ENCODE data around the gene HES1.

HES1 gene

GRCh38 chr3:194180570-194180969 is 44.6 kb downstream of the HES1 start:
- Histone ChIP-seq H3K4me1 (ENCODE audit: control insufficient read depth, low read depth, low read length) (peaks cover 21% of the 10 kb centered on the region), H3K27me3 (ENCODE audit: control insufficient read depth, insufficient read depth, low read length) (no peaks in the 10 kb centered on the region), H3K27ac (ENCODE audit: low read length) (no peak overlapping the region), H3K36me3 (ENCODE audit: control insufficient read depth, low read depth, low read length) (no peaks in the 10 kb centered on the region), H3K4me3 (ENCODE audit: low read length) (no peak overlapping the region), H3K9ac (ENCODE audit: low read length) (no peak overlapping the region), H3K9me3 (ENCODE audit: control insufficient read depth, low read depth, low read length) (no peaks in the 10 kb centered on the region)

DNA sequence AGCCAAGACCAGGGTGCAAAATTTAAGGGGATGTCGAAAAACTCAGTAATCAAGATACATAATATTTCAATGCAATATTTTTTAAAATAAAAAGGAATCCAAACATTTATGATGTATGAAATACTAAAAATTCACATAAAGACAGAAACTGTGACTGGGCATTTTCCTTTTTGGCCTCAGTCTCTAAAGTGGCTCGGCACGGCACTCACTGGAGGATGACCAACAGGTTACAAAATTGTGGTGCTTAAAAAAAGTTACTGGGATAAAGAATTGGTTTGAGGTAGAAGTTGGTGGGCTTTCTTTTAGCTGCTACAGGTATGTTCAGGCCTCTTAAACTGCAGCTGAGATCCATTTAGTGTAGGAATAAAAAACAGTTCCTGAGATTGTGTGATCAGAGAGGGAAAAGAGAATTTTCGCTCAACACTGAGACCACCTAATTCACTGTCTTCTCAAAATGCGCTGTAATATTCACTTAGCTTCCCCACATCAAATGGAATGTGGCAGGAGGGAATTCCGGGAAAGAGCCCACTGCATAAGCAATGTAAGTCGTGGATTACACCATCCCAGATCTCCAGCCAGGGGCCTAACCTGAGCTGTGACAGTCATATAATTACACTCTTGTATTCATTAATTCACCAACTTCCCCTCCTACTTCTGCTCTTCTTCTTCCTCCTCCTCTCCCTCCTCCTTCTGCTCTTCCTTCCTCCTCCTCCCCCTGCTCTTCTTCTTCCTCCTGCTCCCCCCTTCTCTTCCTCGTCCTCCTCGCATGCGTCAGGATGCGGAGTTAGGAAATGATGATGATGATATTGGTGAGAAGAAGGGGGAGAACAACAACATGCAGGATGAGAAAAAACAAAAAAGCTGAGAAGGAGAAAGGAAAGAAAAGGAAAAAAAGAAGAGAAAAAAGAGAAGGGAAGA is 45.9 kb downstream of the HES1 start:
- H3K36me3 ChIP-seq (ENCODE audit: control insufficient read depth, low read depth, low read length), result no peaks in the 10 kb centered on the region
- no peak overlapping the region for H3K4me3 ChIP-seq (ENCODE audit: low read length)
- no peaks in the 10 kb centered on the region for H3K9me3 ChIP-seq (ENCODE audit: control insufficient read depth, low read depth, low read length)
- no peak overlapping the region for H3K9ac ChIP-seq (ENCODE audit: low read length)
- H3K4me1 ChIP-seq (ENCODE audit: control insufficient read depth, low read depth, low read length), result peaks cover 14% of the 10 kb centered on the region
- no peaks in the 10 kb centered on the region for H3K27me3 ChIP-seq (ENCODE audit: control insufficient read depth, insufficient read depth, low read length)
- no peak overlapping the region for H3K27ac ChIP-seq (ENCODE audit: low read length)

DNA sequence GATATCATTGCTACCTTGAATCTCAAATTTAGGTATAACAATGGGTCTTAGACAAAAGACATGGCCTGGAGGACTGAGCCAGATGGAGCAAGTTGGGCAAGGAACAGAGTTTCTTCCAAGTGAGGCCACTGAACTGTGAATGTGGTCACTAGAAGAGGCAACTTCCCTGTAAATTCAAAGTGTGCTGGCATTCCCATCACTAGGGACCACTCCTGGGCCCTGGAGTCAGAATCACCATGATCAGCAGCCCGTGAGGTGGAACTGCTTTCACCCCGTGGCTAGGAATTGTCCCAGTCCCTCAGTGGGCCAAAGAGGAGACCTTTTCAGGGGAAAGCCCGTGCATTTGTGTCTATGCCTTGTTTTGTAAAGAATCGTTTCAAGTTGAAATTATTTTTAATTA is 47.3 kb downstream of the HES1 start:
- no peak overlapping the region for H3K4me3 ChIP-seq (ENCODE audit: low read length)
- no peaks in the 10 kb centered on the region for H3K27me3 ChIP-seq (ENCODE audit: control insufficient read depth, insufficient read depth, low read length)
- H3K27ac ChIP-seq (ENCODE audit: low read length), result no peak overlapping the region
- no peaks in the 10 kb centered on the region for H3K36me3 ChIP-seq (ENCODE audit: control insufficient read depth, low read depth, low read length)
- no peaks in the 10 kb centered on the region for H3K9me3 ChIP-seq (ENCODE audit: control insufficient read depth, low read depth, low read length)
- H3K9ac ChIP-seq (ENCODE audit: low read length), result no peak overlapping the region
- H3K4me1 ChIP-seq (ENCODE audit: control insufficient read depth, low read depth, low read length), result peaks cover 10% of the 10 kb centered on the region

- no peak overlapping the region for H3K9ac ChIP-seq (ENCODE audit: low read length)
- no peak overlapping the region for H3K27ac ChIP-seq (ENCODE audit: low read length)
- peaks cover 10% of the 10 kb centered on the region for H3K4me1 ChIP-seq (ENCODE audit: control insufficient read depth, low read depth, low read length)
- no peaks in the 10 kb centered on the region for H3K36me3 ChIP-seq (ENCODE audit: control insufficient read depth, low read depth, low read length)
- H3K27me3 ChIP-seq (ENCODE audit: control insufficient read depth, insufficient read depth, low read length), result no peaks in the 10 kb centered on the region
- no peaks in the 10 kb centered on the region for H3K9me3 ChIP-seq (ENCODE audit: control insufficient read depth, low read depth, low read length)
- no peak overlapping the region for H3K4me3 ChIP-seq (ENCODE audit: low read length)
Observed at GRCh38 chr3:194184265-194184751, 48.4 kb downstream of the HES1 start.

- H3K4me3 ChIP-seq (ENCODE audit: low read length), result no peak overlapping the region
- H3K4me1 ChIP-seq (ENCODE audit: control insufficient read depth, low read depth, low read length), result peaks cover 10% of the 10 kb centered on the region
- H3K9ac ChIP-seq (ENCODE audit: low read length), result no peak overlapping the region
- no peaks in the 10 kb centered on the region for H3K27me3 ChIP-seq (ENCODE audit: control insufficient read depth, insufficient read depth, low read length)
- H3K9me3 ChIP-seq (ENCODE audit: control insufficient read depth, low read depth, low read length), result no peaks in the 10 kb centered on the region
- H3K27ac ChIP-seq (ENCODE audit: low read length), result no peak overlapping the region
- H3K36me3 ChIP-seq (ENCODE audit: control insufficient read depth, low read depth, low read length), result no peaks in the 10 kb centered on the region
Observed at GRCh38 chr3:194184801-194185200, 48.9 kb downstream of the HES1 start.

GRCh38 chr3:194185221-194185620 is 49.3 kb downstream of the HES1 start:
- Histone ChIP-seq H3K36me3 (ENCODE audit: control insufficient read depth, low read depth, low read length) (no peaks in the 10 kb centered on the region), H3K9ac (ENCODE audit: low read length) (no peak overlapping the region), H3K27me3 (ENCODE audit: control insufficient read depth, insufficient read depth, low read length) (no peaks in the 10 kb centered on the region), H3K9me3 (ENCODE audit: control insufficient read depth, low read depth, low read length) (no peaks in the 10 kb centered on the region), H3K4me3 (ENCODE audit: low read length) (no peak overlapping the region), H3K4me1 (ENCODE audit: control insufficient read depth, low read depth, low read length) (peaks cover 10% of the 10 kb centered on the region), H3K27ac (ENCODE audit: low read length) (no peak overlapping the region)

GRCh38 chr3:194187233-194187944 is 51.4 kb downstream of the HES1 start:
- H3K4me3 ChIP-seq (ENCODE audit: low read length), result no peak overlapping the region
- peaks cover 10% of the 10 kb centered on the region for H3K4me1 ChIP-seq (ENCODE audit: control insufficient read depth, low read depth, low read length)
- no peaks in the 10 kb centered on the region for H3K27me3 ChIP-seq (ENCODE audit: control insufficient read depth, insufficient read depth, low read length)
- no peak overlapping the region for H3K9ac ChIP-seq (ENCODE audit: low read length)
- no peaks in the 10 kb centered on the region for H3K9me3 ChIP-seq (ENCODE audit: control insufficient read depth, low read depth, low read length)
- H3K27ac ChIP-seq (ENCODE audit: low read length), result no peak overlapping the region
- H3K36me3 ChIP-seq (ENCODE audit: control insufficient read depth, low read depth, low read length), result no peaks in the 10 kb centered on the region

All from iPS-18a (cell line).